Endothelial cell of umbilical vein (primary cell): ENCODE results near the gene IPO13.

Experiments
- CTCF ChIP-seq, 2 donors: IDR thresholded peaks; 1 replicate in 1 of 2; 2 replicates in 1 of 2; pipeline ENCODE4 v1.5.1; 2011; ENCODE audit warnings: low read length in 2 of 2, mild to moderate bottlenecking in 2 of 2, moderate library complexity in 2 of 2, control low read depth in 1 of 2, inconsistent platforms in 1 of 2, low read depth in 1 of 2; ENCODE audit not compliant: insufficient read depth in 1 of 2; ENCODE audit errors: extremely low read depth in 1 of 2
- EZH2 ChIP-seq: IDR thresholded peaks from 2 replicates; pipeline ENCODE4 v1.6.1; 2012; ENCODE audit warnings: borderline replicate concordance, low read depth, mild to moderate bottlenecking, moderate library complexity, low read length, inconsistent platforms; ENCODE audit not compliant: severe bottlenecking
- FOS ChIP-seq: IDR thresholded peaks from 2 replicates; pipeline ENCODE4 v1.6.1; 2011; ENCODE audit warnings: mild to moderate bottlenecking, low read length, moderate library complexity, borderline replicate concordance; ENCODE audit not compliant: insufficient read depth
- JUN ChIP-seq: IDR thresholded peaks from 2 replicates; pipeline ENCODE4 v1.6.1; 2011; ENCODE audit warnings: borderline replicate concordance, low read depth; ENCODE audit not compliant: insufficient read length, insufficient read depth
- MAX ChIP-seq: IDR thresholded peaks from 2 replicates; pipeline ENCODE4 v1.6.1; 2011; ENCODE audit not compliant: insufficient read depth, insufficient read length
- MYC ChIP-seq: IDR thresholded peaks from one replicate; pipeline ENCODE4 v1.6.1; 2011; ENCODE audit warnings: mild to moderate bottlenecking, low read depth, low read length
- POLR2A ChIP-seq: IDR thresholded peaks from 2 replicates; pipeline ENCODE4 v1.6.1; 2012; ENCODE audit warnings: low read depth, mild to moderate bottlenecking, control low read depth, low read length
- POLR2AphosphoS5 ChIP-seq: IDR thresholded peaks from 2 replicates; pipeline ENCODE4 v1.6.1; 2012; ENCODE audit warnings: low read depth, mild to moderate bottlenecking, control low read depth, low read length, moderate library complexity; ENCODE audit not compliant: insufficient read depth

- TF ChIP-seq MAX (no peak), CTCF (IDR thresholded peaks at IDR 0.05; ENCODE audit: extremely low read depth in 1 of 2, insufficient read depth in 1 of 2, low read depth in 1 of 2, low read length in 2 of 2) (no peak), EZH2 (no peak), JUN (no peak), POLR2A (no peak), POLR2AphosphoS5 (no peak), FOS (no peak), MYC (no peak)
Observed at GRCh38 chr1:43981135-43981491, 34.4 kb downstream of the IPO13 start.
